KMS-11 (cell line): ENCODE results near the gene MYO3B.

Source experiments
- H2AFZ ChIP-seq: fragments of 200-600 bp; sonication (generic); 2 replicates; pipeline ENCODE4 v1.6.1; 2016; ENCODE audit warnings: antibody characterized with exemption, mixed run types, low read depth
- H3K27ac ChIP-seq: fragments of 200-600 bp; sonication (generic); 2 replicates; pipeline ENCODE4 v1.6.1; 2016; ENCODE audit warnings: mild to moderate bottlenecking, mixed run types
- H3K27me3 ChIP-seq: fragments of 200-600 bp; sonication (generic); 2 replicates; pipeline ENCODE4 v1.6.1; 2017; ENCODE audit warnings: mild to moderate bottlenecking, low read depth, mixed run types, moderate library complexity; ENCODE audit not compliant: insufficient read depth
- H3K36me3 ChIP-seq: fragments of 200-600 bp; sonication (generic); 2 replicates; pipeline ENCODE4 v1.6.1; 2017; ENCODE audit warnings: mild to moderate bottlenecking, mixed run types; ENCODE audit not compliant: insufficient read depth
- H3K4me1 ChIP-seq: fragments of 200-600 bp; sonication (generic); 2 replicates; pipeline ENCODE4 v1.6.1; 2016; ENCODE audit warnings: mild to moderate bottlenecking, low read depth, mixed run types; ENCODE audit not compliant: poor library complexity, severe bottlenecking
- H3K4me2 ChIP-seq: fragments of 200-600 bp; sonication (generic); 2 replicates; pipeline ENCODE4 v1.7.0; 2016; ENCODE audit warnings: mild to moderate bottlenecking, mixed run types
- H3K4me3 ChIP-seq: fragments of 200-600 bp; sonication (generic); IDR thresholded peaks from 2 replicates; pipeline ENCODE4 v1.6.1; 2017; ENCODE audit warnings: low read depth, low read length, mixed read lengths; ENCODE audit not compliant: insufficient read depth
- H3K79me2 ChIP-seq: fragments of 200-600 bp; sonication (generic); 2 replicates; pipeline ENCODE4 v1.6.1; 2016; ENCODE audit warnings: low read depth, mixed run types; ENCODE audit not compliant: insufficient read depth
- H3K9ac ChIP-seq: fragments of 200-600 bp; sonication (generic); 2 replicates; pipeline ENCODE4 v1.6.1; 2016; ENCODE audit warnings: mild to moderate bottlenecking, mixed run types
- H4K20me1 ChIP-seq: fragments of 200-600 bp; sonication (generic); 2 replicates; pipeline ENCODE4 v1.6.1; 2016; ENCODE audit warnings: mild to moderate bottlenecking, mixed run types; ENCODE audit not compliant: insufficient read depth
- TF ChIP-seq, protein P1 (sequence below): fragments of 200-600 bp; sonication (generic); conservative IDR thresholded peaks from 2 replicates; pipeline ENCODE4 v1.6.1; 2017; ENCODE audit warnings: low read depth, mild to moderate bottlenecking, antibody characterized with exemption, low read length, moderate library complexity, mixed read lengths

Gene MYO3B

GRCh38 chr2:170685591-170685990 is 507.6 kb downstream of the MYO3B start:
- Histone ChIP-seq H3K79me2 (no peaks in the 10 kb centered on the region), H3K27ac (no peak overlapping the region), H3K4me1 (peaks cover 16% of the 10 kb centered on the region), H4K20me1 (no peaks in the 10 kb centered on the region), H3K4me3 (no peak overlapping the region), H3K27me3 (no peaks in the 10 kb centered on the region), H3K4me2 (no peak overlapping the region), H2AFZ (no peak overlapping the region), H3K9ac (no peak overlapping the region), H3K36me3 (no peaks in the 10 kb centered on the region)
- TF ChIP-seq, protein P1, sequence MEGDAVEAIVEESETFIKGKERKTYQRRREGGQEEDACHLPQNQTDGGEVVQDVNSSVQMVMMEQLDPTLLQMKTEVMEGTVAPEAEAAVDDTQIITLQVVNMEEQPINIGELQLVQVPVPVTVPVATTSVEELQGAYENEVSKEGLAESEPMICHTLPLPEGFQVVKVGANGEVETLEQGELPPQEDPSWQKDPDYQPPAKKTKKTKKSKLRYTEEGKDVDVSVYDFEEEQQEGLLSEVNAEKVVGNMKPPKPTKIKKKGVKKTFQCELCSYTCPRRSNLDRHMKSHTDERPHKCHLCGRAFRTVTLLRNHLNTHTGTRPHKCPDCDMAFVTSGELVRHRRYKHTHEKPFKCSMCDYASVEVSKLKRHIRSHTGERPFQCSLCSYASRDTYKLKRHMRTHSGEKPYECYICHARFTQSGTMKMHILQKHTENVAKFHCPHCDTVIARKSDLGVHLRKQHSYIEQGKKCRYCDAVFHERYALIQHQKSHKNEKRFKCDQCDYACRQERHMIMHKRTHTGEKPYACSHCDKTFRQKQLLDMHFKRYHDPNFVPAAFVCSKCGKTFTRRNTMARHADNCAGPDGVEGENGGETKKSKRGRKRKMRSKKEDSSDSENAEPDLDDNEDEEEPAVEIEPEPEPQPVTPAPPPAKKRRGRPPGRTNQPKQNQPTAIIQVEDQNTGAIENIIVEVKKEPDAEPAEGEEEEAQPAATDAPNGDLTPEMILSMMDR = no peak

DNA sequence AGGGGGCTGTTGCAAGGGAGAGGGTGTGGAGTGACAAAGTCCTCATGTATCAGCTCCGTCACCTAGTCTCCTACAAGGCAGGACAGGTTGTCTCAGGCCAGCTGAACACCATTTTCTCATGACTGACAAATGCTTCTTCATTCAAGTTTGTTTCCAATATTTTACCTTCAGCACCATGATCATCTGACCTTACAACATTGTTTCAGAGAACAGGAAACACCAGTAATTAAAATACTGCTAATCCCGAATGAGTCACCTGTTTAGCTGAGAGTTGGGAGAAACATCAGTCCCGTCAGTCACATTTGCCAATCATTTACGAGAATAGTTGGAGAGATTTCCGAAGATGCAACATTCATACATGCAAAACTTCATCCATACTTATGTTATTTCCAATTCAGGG is 511.5 kb downstream of the MYO3B start:
- Histone ChIP-seq H3K36me3 (no peaks in the 10 kb centered on the region), H4K20me1 (no peaks in the 10 kb centered on the region), H3K27ac (no peak overlapping the region), H3K4me1 (no peaks in the 10 kb centered on the region), H3K4me2 (no peak overlapping the region), H2AFZ (no peak overlapping the region), H3K79me2 (no peaks in the 10 kb centered on the region), H3K9ac (no peak overlapping the region), H3K27me3 (no peaks in the 10 kb centered on the region), H3K4me3 (no peak overlapping the region)
- TF ChIP-seq, protein P1 = no peak

- Histone ChIP-seq H3K9ac (no peak overlapping the region), H3K4me1 (no peaks in the 10 kb centered on the region), H4K20me1 (no peaks in the 10 kb centered on the region), H3K27me3 (no peaks in the 10 kb centered on the region), H3K36me3 (no peaks in the 10 kb centered on the region), H2AFZ (no peak overlapping the region), H3K4me3 (no peak overlapping the region), H3K27ac (no peak overlapping the region), H3K4me2 (no peak overlapping the region), H3K79me2 (no peaks in the 10 kb centered on the region)
- TF ChIP-seq, protein P1 = no peak
Measured at GRCh38 chr2:170690640-170691039, 512.7 kb downstream of the MYO3B start.

DNA sequence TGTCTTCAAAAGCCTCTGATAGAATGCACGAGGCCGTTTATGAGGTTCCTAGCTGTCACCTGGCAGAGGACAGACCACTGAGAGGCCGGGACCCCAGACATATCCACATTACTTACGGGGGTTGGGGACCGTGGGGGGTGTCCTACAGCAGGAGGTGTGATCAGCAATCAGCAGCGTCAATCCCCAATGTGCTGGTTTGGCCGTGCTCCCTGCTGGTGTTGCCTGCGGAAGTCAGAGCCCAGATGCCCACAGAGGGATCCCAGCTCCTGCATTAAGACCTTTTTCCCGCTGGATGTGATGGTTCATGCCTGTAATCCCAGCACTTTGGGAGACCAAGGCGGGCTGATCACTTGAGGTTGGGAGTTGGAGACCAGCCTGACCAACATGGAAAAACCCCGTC is 516.4 kb downstream of the MYO3B start:
- Histone ChIP-seq H3K4me1 (no peaks in the 10 kb centered on the region), H2AFZ (no peak overlapping the region), H3K4me3 (no peak overlapping the region), H3K79me2 (no peaks in the 10 kb centered on the region), H3K36me3 (no peaks in the 10 kb centered on the region), H3K27ac (no peak overlapping the region), H3K9ac (no peak overlapping the region), H3K27me3 (no peaks in the 10 kb centered on the region), H3K4me2 (no peak overlapping the region), H4K20me1 (no peaks in the 10 kb centered on the region)
- TF ChIP-seq, protein P1 = no peak
